VCaP (cell line): ENCODE results near the gene GLIS1.
A peak's percentile ranks its signal among the peaks of the same experiment; 100 is the strongest.

ENCODE experiments used
- H3K27ac ChIP-seq: fragments of 450-650 bp; 2 replicates; pipeline ENCODE4 v1.5.1; 2017
- TF ChIP-seq, protein P1 (sequence below): fragments of 450-650 bp; conservative IDR thresholded peaks from 2 replicates; pipeline ENCODE4 v1.5.1; 2017; ENCODE audit warnings: mild to moderate bottlenecking, moderate library complexity

GLIS1 gene

DNA sequence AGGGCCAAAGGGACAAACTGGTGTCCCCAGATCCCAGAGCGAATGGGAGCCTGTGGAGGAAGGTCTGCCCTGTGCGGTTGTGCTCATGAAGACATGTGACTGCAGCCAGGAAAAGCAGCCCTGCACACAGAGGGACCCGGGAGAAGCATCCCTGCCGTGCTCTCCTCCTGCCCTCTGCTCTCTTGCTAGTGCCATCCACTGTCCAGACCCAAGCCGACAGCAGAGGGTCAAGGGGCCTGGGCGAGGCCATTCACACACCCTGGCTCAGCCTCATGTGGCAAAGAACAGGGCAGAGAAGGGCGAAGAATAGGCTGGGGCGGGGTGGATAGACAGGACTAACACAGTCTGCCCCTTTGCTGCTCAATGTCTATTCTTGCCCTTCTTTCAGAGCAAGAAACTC lies 262.4 kb downstream of the GLIS1 start:
- TF ChIP-seq, protein P1, sequence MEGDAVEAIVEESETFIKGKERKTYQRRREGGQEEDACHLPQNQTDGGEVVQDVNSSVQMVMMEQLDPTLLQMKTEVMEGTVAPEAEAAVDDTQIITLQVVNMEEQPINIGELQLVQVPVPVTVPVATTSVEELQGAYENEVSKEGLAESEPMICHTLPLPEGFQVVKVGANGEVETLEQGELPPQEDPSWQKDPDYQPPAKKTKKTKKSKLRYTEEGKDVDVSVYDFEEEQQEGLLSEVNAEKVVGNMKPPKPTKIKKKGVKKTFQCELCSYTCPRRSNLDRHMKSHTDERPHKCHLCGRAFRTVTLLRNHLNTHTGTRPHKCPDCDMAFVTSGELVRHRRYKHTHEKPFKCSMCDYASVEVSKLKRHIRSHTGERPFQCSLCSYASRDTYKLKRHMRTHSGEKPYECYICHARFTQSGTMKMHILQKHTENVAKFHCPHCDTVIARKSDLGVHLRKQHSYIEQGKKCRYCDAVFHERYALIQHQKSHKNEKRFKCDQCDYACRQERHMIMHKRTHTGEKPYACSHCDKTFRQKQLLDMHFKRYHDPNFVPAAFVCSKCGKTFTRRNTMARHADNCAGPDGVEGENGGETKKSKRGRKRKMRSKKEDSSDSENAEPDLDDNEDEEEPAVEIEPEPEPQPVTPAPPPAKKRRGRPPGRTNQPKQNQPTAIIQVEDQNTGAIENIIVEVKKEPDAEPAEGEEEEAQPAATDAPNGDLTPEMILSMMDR: no peak
- no peak overlapping the region for H3K27ac ChIP-seq

DNA sequence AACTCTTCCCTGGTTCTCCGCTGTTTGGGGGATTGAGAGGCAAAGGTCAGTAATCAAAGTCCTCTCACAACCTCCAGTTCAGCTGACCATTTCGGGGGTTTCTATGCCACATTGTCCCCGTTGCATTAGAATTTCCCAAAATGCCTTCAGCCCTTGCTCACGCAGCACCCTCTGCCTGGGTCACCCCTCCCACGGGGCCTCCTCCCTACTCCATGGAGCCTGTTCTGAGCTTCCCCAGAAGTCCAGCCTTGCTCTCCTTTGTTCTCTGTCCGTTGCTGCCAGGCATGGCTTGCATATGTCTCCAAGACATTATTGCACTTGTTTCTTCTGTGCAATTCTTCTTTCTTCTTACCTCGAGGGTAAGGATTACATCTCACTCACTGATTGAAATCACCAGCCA lies 263.3 kb downstream of the GLIS1 start:
- H3K27ac ChIP-seq: no peak overlapping the region
- TF ChIP-seq, protein P1: no peak

DNA sequence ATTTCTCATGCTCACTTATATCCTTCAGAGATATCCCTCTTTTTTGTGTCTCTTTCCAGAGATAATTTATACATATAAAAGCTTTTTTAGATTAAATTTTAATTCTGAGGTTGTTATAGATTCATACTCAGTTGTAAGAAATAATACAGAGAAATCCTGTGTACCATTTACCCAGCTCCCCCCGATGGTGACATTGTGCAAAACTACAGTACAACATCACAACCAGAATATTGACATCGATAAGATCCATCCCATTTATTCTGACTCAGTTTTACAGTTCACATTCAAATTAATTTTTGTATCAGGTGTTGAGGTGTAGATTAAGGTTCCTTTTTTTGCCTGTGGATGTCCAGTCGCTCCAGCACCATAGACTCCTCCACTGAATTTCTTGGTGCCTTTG lies 265.5 kb downstream of the GLIS1 start:
- TF ChIP-seq, protein P1: peak; percentile 36
- no peak overlapping the region for H3K27ac ChIP-seq

DNA sequence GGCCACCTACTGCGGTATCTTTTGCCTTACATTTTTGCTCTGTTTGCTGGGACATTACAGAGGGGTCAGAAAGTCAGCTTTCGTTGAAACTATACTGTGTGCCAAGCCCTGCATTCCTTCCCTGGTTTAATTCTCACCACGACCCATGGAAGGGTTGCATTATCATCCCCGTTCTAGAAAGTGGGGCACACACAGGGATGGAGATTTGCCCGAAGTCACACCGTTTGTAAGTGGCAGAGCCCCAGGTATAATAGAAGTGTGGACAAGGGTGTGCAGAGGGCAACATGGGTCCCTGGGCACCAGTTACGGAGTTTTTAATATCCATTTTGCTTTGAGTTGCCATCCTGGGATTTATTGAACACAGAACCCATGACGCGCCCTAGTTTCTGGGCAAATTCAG lies 268.0 kb downstream of the GLIS1 start:
- TF ChIP-seq, protein P1: no peak
- H3K27ac ChIP-seq: no peak overlapping the region

DNA sequence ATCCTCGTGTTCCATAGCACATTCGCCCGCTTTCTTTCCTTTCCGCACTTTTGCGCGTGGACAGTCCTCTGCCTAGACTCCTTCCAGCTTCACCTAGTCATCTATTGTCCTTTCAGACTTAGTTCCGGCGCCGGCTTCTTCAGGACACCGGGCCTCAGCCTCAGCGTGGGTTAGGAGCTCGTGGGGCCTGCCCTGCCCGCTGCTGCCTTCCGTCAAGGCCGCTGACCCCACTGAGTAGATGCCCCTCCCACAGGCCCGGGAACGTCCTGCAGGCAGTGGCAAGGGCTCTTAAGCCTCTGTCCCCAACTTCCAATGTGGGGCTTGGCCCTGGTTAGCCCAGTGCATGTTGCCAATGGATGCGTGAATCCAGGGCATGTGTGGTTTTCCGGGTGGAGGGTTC lies 268.4 kb downstream of the GLIS1 start:
- H3K27ac ChIP-seq: no peak overlapping the region
- TF ChIP-seq, protein P1: no peak

DNA sequence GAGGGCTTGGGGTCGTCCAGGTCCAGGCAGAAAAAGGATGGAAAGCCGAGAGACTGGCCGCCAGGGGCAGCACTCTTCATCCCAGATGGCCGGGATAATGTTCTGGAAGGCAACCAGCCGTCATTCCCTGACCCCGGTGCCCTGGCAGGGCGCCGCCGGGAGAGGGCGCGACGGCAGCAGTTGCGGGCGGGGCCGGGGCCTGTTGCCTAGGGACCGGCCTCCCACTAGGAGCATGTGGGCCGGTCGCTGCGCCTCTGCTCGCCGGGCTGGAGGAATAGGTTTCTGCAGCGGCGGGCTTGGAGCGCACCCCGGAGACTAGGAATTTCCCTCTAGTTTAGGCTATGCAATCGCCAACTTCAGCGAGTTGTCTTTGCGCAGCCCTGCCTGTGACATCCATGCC lies 268.8 kb downstream of the GLIS1 start:
- TF ChIP-seq, protein P1: no peak

DNA sequence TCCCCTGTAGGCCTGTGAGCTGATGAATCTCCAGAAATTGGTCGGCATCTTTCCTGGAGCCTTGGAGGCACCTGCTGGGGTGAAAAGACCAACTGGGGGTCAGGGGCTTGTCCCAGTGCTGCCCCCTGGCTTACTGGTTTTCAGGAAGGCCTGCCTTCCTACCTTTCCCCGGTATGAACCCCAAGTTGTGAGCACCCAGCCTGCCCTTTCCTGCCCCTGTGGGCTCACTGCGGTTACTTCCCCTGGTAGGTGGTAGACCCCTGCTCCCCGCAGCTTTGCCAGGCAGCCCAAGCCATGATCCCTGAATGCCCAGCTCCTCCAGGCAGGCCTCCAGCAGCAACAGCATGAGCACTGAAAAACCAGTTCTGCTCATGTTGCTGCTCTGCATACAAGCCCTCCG lies 269.6 kb downstream of the GLIS1 start:
- H3K27ac ChIP-seq: no peak overlapping the region
- TF ChIP-seq, protein P1: no peak

More for the DNA sequence above, 268.8 kb downstream of the GLIS1 start:
- H3K27ac ChIP-seq: no peak overlapping the region

DNA sequence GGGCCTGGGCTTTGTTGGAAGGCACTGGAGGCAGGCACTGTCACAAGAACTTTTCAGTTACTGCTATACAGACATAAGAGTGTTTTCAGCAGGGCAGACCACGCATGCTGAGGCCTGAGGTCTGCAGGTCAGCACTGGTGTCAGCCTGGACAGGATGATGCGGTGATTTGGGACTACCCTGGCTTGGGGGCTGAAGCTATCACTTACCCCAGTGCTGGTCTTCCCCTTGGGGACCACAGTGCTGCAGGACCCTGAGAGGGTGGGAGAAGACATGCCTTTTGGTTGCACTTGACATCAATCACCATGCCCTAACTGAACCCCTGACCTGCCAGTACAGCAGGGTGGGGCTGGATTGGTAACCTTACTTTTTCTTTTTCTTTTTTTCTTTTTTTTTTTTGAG lies 270.6 kb downstream of the GLIS1 start:
- H3K27ac ChIP-seq: no peak overlapping the region
- TF ChIP-seq, protein P1: no peak
